HepG2 (cell line): ENCODE results near the gene GEMIN2. TPM values are rescaled to one million over a fixed set of nuclear protein-coding genes. Genes with fewer than 3 reads are reported as not detected.

ENCODE experiments used
- ATAC-seq: fragments of 200-7000 bp; cut with Tn5 transposase; 3 replicates; pipeline ENCODE4 v1.9.1; 2020; ENCODE audit warnings: mild to moderate bottlenecking, moderate library complexity
- BruUV-seq: library from RNA; stranded (reverse); fragments of 400-500 nt; replicated peaks from 2 replicates; lab custom pipeline; 2021; lab: Mats Ljungman, UMichigan
- CTCF ChIA-PET: fragments of 300-600 bp; formaldehyde crosslinking; extraction: SDS; loops from one replicate; lab custom pipeline; 2021; ENCODE audit warnings: low total read pairs, inconsistent platforms, low intra/inter-chr PET ratio; lab: Yijun Ruan, JAX
- POLR2A ChIA-PET: fragments of 350-600 bp; sonication (Branson Sonifier 250); formaldehyde crosslinking; loops from one replicate; lab custom pipeline; 2020; ENCODE audit warnings: antibody characterized with exemption, inconsistent platforms; lab: Yijun Ruan, JAX
- DNase-seq: peaks from one replicate; pipeline ENCODE4 v3.0.0-alpha.2; 2015; ENCODE audit warnings: low spot score
- FAIRE-seq: peaks from 3 replicates; lab custom pipeline; 2011; peaks lifted over from hg19 to GRCh38; lab: Jason Lieb, UNC
- H2AFZ ChIP-seq: one replicate; pipeline ENCODE4 v1.6.1; 2011; ENCODE audit warnings: low read length, inconsistent platforms
- H3K27ac ChIP-seq: fragments of 300-600 bp; 3 replicates; pipeline ENCODE4 v1.8.0; 2011; ENCODE audit warnings: mixed run types, mild to moderate bottlenecking, mixed read lengths, low read length, inconsistent platforms; ENCODE audit not compliant: insufficient read depth; ENCODE audit errors: extremely low read length
- H3K27me3 ChIP-seq, 2 experiments: fragments of 200-600 bp in 1 of 2; 2 replicates in 1 of 2; 3 replicates in 1 of 2; pipeline versions ENCODE4 v1.6.0 to v1.8.0; 2011; ENCODE audit warnings: low read length in 2 of 2, mild to moderate bottlenecking in 2 of 2, moderate library complexity in 2 of 2, inconsistent platforms in 1 of 2; ENCODE audit not compliant: insufficient read depth in 2 of 2, control insufficient read depth in 1 of 2
- H3K36me3 ChIP-seq, 2 experiments: fragments of 200-600 bp in 1 of 2; replicated peaks in 1 of 2; 2 replicates in 1 of 2; 3 replicates in 1 of 2; pipeline versions ENCODE4 v1.5.1 to v1.8.0; 2011; ENCODE audit warnings: low read length in 2 of 2, inconsistent platforms in 1 of 2; ENCODE audit not compliant: insufficient read depth in 2 of 2, control insufficient read depth in 1 of 2
- H3K4me1 ChIP-seq: 2 replicates; pipeline ENCODE4 v1.5.1; 2012; ENCODE audit warnings: low read length, inconsistent platforms; ENCODE audit not compliant: insufficient read depth
- H3K4me2 ChIP-seq: 2 replicates; pipeline ENCODE4 v1.6.0; 2011; ENCODE audit warnings: low read depth, low read length, inconsistent platforms
- H3K4me3 ChIP-seq, 3 experiments: fragments of 200-600 bp in 1 of 3; sonication (generic), shearing (Covaris generic) in 1 of 3; replicated peaks in 1 of 3; 2 replicates each; pipeline ENCODE4 v1.5.1; 2011 to 2016; ENCODE audit warnings: low read length in 3 of 3, inconsistent platforms in 2 of 3, low read depth in 2 of 3, mild to moderate bottlenecking in 2 of 3, control low read depth in 1 of 3, mixed read lengths in 1 of 3; ENCODE audit not compliant: insufficient read depth in 1 of 3
- H3K79me2 ChIP-seq: one replicate; pipeline ENCODE4 v1.6.1; 2011; ENCODE audit warnings: low read length, inconsistent platforms; ENCODE audit not compliant: insufficient read depth
- H3K9ac ChIP-seq: 2 replicates; pipeline ENCODE4 v1.6.0; 2011; ENCODE audit warnings: mild to moderate bottlenecking, low read depth, low read length, inconsistent platforms; ENCODE audit not compliant: insufficient read depth
- H3K9me3 ChIP-seq: 2 replicates; pipeline ENCODE4 v1.5.1; 2012; ENCODE audit warnings: mild to moderate bottlenecking, low read length
- H4K20me1 ChIP-seq: 2 replicates; pipeline ENCODE4 v1.6.0; 2011; ENCODE audit warnings: inconsistent platforms, mild to moderate bottlenecking, low read length, moderate library complexity; ENCODE audit not compliant: insufficient read depth
- CBX1 ChIP-seq: IDR thresholded peaks from one replicate; pipeline ENCODE4 v1.6.1; 2016; ENCODE audit warnings: antibody characterized with exemption, low read depth
- CEBPB ChIP-seq: IDR thresholded peaks from 2 replicates; pipeline ENCODE4 v1.6.1; 2011; ENCODE audit warnings: low read depth, low read length, improper control_type of control experiment, borderline replicate concordance
- CEBPG ChIP-seq: IDR thresholded peaks from 2 replicates; pipeline ENCODE4 v1.6.1; 2016
- HDAC2 ChIP-seq: sonication (generic); formaldehyde crosslinking; IDR thresholded peaks from 2 replicates; pipeline ENCODE4 v1.4.0; 2020; ENCODE audit warnings: missing genetic modification reagents
- HDAC6 ChIP-seq: fragments of 200-600 bp; sonication (generic); IDR thresholded peaks from 2 replicates; pipeline ENCODE4 v1.7.0; 2017; ENCODE audit warnings: mild to moderate bottlenecking, antibody characterized with exemption, low read length, low read depth
- LCORL ChIP-seq, 2 experiments: fragments of 450-650 bp in 1 of 2; sonication (generic) in 1 of 2; formaldehyde crosslinking in 1 of 2; IDR thresholded peaks; 2 replicates each; pipeline versions ENCODE4 v1.5.0 to v1.6.1; 2017 to 2020; ENCODE audit warnings: antibody characterized with exemption in 1 of 2, missing genetic modification reagents in 1 of 2
- PAXIP1 ChIP-seq: sonication (generic); formaldehyde crosslinking; conservative IDR thresholded peaks from 2 replicates; pipeline ENCODE4 v1.4.0; 2020; ENCODE audit warnings: mild to moderate bottlenecking, missing genetic modification reagents, moderate library complexity
- RAD21 ChIP-seq: fragments of 450-650 bp; formaldehyde crosslinking; IDR thresholded peaks from 2 replicates; pipeline ENCODE4 v1.5.0; 2020; ENCODE audit warnings: mild to moderate bottlenecking
- RCOR2 ChIP-seq: IDR thresholded peaks from 2 replicates; pipeline ENCODE4 v1.6.1; 2016; ENCODE audit warnings: missing biosample characterization, missing genetic modification reagents
- TARDBP ChIP-seq: sonication (generic); formaldehyde crosslinking; IDR thresholded peaks from 2 replicates; pipeline ENCODE4 v1.8.0; 2022; ENCODE audit warnings: mild to moderate bottlenecking, missing genetic modification reagents
- U2AF2 ChIP-seq: fragments of 200-400 bp; formaldehyde crosslinking; IDR thresholded peaks from 2 replicates; pipeline ENCODE4 v1.6.1; 2017; ENCODE audit warnings: low read depth, mild to moderate bottlenecking, low read length
- ZBTB33 ChIP-seq: sonication (generic); formaldehyde crosslinking; IDR thresholded peaks from 2 replicates; pipeline ENCODE4 v1.4.0; 2020; ENCODE audit warnings: missing genetic modification reagents
- ZFP37 ChIP-seq: sonication (generic); formaldehyde crosslinking; IDR thresholded peaks from 2 replicates; pipeline ENCODE4 v1.4.0; 2020; ENCODE audit warnings: missing genetic modification reagents, borderline replicate concordance
- ZMYM4 ChIP-seq: sonication (generic); formaldehyde crosslinking; IDR thresholded peaks from 2 replicates; pipeline ENCODE4 v1.8.1; 2023; ENCODE audit warnings: mild to moderate bottlenecking, missing genetic modification reagents
- WGBS: methylation state at CpG from one replicate; pipeline ENCODE4 v1.1.6; 2017; ENCODE audit warnings: low lambda C conversion rate; 5-methylcytosine and 5-hydroxymethylcytosine counted together
- in situ Hi-C: cut with HindIII; loops from 2 replicates; pipeline ENCODE4 v1.10.0; 2017; ENCODE audit warnings: low pct_unique_long_range_greater_than_20kb; ENCODE audit not compliant: extremely low pct_ligation_motif_present
- intact Hi-C: fragments of 100-400 bp; cut with micrococcal nuclease; formaldehyde crosslinking; loops from one replicate; pipeline ENCODE4 v1.10.0; 2022; ENCODE audit not compliant: unreplicated experiment
- polyA plus RNA-seq, 8 experiments: library from polyadenylated mRNA; depleted of rRNA in 3 of 8; stranded (reverse) in 7 of 8; unstranded in 1 of 8; fragments of >200 nt; fragmentation: Illumina TruSeq in 4 of 8; extraction: Trizol in 4 of 8; gene quantifications; 2 replicates each; pipeline versions ENCODE4 v1.2.1 to v1.2.3, GENCODE V29; 2011 to 2016; ENCODE audit warnings: low read depth in 4 of 8, missing spikeins in 1 of 8, mixed read lengths in 1 of 8; ENCODE audit not compliant: insufficient read depth in 1 of 8
- total RNA-seq, 5 experiments: library from RNA; depleted of rRNA; stranded (reverse); fragments of >200 nt; fragmentation: Illumina TruSeq; extraction: Trizol; gene quantifications; 2 replicates each; pipeline ENCODE4 v1.2.3, GENCODE V29; 2016; ENCODE audit warnings: low read depth in 1 of 5

GEMIN2 gene
- total and polyA plus RNA-seq, 2 of the 13 experiments (the other 11 are each of a cell fraction or from before 2014, with no cell fraction given) = 54.8 to 110 TPM

- TF ChIP-seq PAXIP1 (CRISPR knock-in tag) = 0 out of 2 replicates have a peak, but pooled peaks have one; percentile 14
These were observed 44.8 kb upstream of the GEMIN2 start (continued) for GRCh38 chr14:39069169-39069805.

- no peak for TF ChIP-seq HDAC2
- TF ChIP-seq CBX1 = no peak
- TF ChIP-seq RAD21 = no peak
- TF ChIP-seq ZFP37 (CRISPR knock-in tag) = no peak
- peak; percentile 86; the same call in 1 of the 2 replicates for TF ChIP-seq CEBPB
- no peak for TF ChIP-seq RCOR2 (CRISPR knock-in tag)
- TF ChIP-seq ZBTB33 (CRISPR knock-in tag) = peak; percentile 75; the same call in 1 of the 2 replicates
- TF ChIP-seq TARDBP (CRISPR knock-in tag) = 0 out of 2 replicates have a peak, but pooled peaks have one; percentile 28
- TF ChIP-seq CEBPG (CRISPR knock-in tag) = peak; percentile 52
- TF ChIP-seq ZMYM4 (CRISPR knock-in tag) = no peak
- TF ChIP-seq LCORL (IDR thresholded peaks at IDR 0.05) = 0 out of 2 replicates have a peak, but pooled peaks have one; percentile 31
- TF ChIP-seq LCORL (CRISPR knock-in tag; IDR thresholded peaks at IDR 0.05) = no peak
- no peak for TF ChIP-seq HDAC6
- no peak for TF ChIP-seq U2AF2
- FAIRE-seq (no peak), DNase-seq (no peak), ATAC-seq (no peak)
- H3K9me3 ChIP-seq = no peaks in the 10 kb centered on the region
- ChIA-PET CTCF (no interaction called here), POLR2A (interaction anchor here (1.1 to 1.2 kb wide), 3 partner anchors 32 to 52 kb away, joined by 3 to 5 read pairs (median 3); partner anchors contain the start of gene SEC23A)
- H3K4me1 ChIP-seq = peaks cover 23% of the 10 kb centered on the region
- in situ Hi-C loops (no loop called here), intact Hi-C loops (no loop called here)
- peaks cover 18% of the 10 kb centered on the region for H3K79me2 ChIP-seq
- H3K4me3 ChIP-seq = no peak overlapping the region
- peaks cover 28% of the 10 kb centered on the region for H4K20me1 ChIP-seq
- no peaks in the 10 kb centered on the region for H3K27me3 ChIP-seq
- BruUV-seq = TSS peak; percentile 22
- 98% methylated on average over 5 of the region's 5 CpGs for WGBS
- no peak overlapping the region for H3K4me2 ChIP-seq
- H3K36me3 ChIP-seq = peaks cover 38 to 90% of the 10 kb centered on the region in 2 experiments
- H3K27ac ChIP-seq = no peak overlapping the region
- H2AFZ ChIP-seq = no peak overlapping the region
- H3K9ac ChIP-seq = no peak overlapping the region
These were observed 44.2 kb upstream of the GEMIN2 start for GRCh38 chr14:39069923-39070322.
